HG03095 (cell line): ENCODE measurements around the gene TTC29.
"Not testable (repeated sequence)": the region's sequence is repeated elsewhere in the genome, so short reads cannot be mapped to it uniquely, and the experiment has no call there.

ENCODE experiments used
- ATAC-seq: cut with Tn5 transposase; IDR thresholded peaks from one replicate; pipeline ENCODE4 v1.9.1; 2021; ENCODE audit warnings: moderate library complexity; ENCODE audit not compliant: unreplicated experiment

TTC29 gene

GRCh38 chr4:146739182-146739581 lies 206.5 kb downstream of the TTC29 start:
- no peak for ATAC-seq

- not testable (repeated sequence) for ATAC-seq
Measured at GRCh38 chr4:146723519-146723918, 222.1 kb downstream of the TTC29 start.

- ATAC-seq: no peak
Measured at GRCh38 chr4:146709956-146710355, 235.7 kb downstream of the TTC29 start.

DNA sequence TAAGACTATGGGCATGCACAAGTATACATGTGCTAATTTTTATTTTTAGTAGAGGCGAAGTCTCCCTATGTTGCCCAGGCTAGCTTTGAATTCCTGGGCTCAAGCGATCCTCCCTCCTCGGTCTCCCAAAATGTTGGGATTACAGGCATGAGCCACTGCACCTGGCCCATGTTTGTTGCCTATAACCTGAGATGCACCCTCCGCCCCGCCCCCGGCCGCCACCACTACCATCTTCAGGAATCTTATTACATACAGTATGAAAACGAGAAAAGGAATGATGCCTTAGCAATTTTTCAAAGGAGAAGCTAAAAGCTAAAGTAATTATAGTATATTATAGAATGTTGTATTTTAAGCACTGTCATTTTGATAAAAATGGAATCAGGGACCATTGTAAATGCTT lies 245.8 kb downstream of the TTC29 start:
- no peak for ATAC-seq

DNA sequence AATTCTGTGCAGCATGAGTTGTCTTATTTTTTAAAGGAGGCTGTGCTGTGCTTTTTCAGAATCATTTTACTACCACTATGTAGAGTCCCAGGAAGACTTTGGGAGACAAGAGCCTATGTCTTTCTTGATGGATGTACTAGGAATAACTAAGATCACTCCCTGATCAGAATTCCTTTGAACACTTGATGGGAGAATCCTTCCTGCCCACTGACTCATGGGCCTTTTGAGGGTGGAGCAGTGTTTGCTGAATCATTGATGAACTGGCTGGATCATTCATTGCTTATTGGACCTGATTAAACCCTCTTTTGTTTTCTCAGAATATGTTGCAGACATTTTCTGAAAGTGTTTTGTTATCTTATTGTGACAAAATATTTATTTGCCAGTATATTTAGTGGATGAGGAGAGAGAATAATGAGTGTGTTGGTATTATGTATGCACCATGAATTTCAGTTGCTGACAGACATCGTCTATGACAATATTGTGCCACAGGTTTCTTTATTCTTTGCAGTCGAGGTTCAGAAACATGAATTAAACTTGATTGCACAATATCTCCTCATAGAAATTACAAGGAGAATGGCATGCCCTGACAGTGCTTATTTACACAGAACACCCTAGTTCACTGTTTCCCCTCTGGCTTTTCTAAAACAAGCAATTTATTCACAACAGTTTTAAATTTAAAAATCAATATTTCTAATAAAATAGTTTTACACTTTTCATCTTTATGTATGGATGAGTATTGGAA lies 270.7 kb downstream of the TTC29 start:
- ATAC-seq: no peak

DNA sequence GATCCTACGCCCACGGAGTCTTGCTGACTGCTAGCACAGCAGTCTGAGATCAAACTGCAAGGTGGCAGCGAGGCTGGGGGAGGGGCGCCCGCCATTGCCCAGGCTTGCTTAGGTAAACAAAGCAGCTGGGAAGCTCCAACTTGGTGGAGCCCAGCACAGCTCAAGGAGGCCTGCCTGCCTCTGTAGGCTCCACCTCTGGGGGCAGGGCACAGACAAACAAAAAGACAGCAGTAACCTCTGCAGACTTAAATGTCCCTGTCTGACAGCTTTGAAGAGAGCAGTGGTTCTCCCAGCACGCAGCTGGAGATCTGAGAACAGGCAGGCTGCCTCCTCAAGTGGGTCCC lies 281.7 kb downstream of the TTC29 start:
- ATAC-seq: not testable (repeated sequence)

- no peak for ATAC-seq
Measured at GRCh38 chr4:146661367-146661766, 284.3 kb downstream of the TTC29 start.
